HEK293 (cell line): ENCODE data around the gene METRNL.
A peak's percentile ranks its signal among the peaks of the same experiment; 100 is the strongest.

Experiments used
- IKZF3 ChIP-seq: fragments of 450-650 bp; IDR thresholded peaks from 2 replicates; pipeline ENCODE4 v1.5.0; 2018; ENCODE audit warnings: missing biosample characterization, mild to moderate bottlenecking, missing genetic modification characterization, moderate library complexity
- MEIS1 ChIP-seq: sonication (generic); formaldehyde crosslinking; IDR thresholded peaks from 2 replicates; pipeline ENCODE4 v1.8.1; 2022; ENCODE audit warnings: missing genetic modification reagents, mild to moderate bottlenecking, borderline replicate concordance
- PBX3 ChIP-seq: sonication (generic); formaldehyde crosslinking; IDR thresholded peaks from 2 replicates; pipeline ENCODE4 v1.8.1; 2022; ENCODE audit warnings: mild to moderate bottlenecking, moderate library complexity, missing genetic modification reagents
- SP2 ChIP-seq: fragments of 450-650 bp; formaldehyde crosslinking; IDR thresholded peaks from 2 replicates; pipeline ENCODE4 v1.5.1; 2016; ENCODE audit warnings: missing biosample characterization, missing genetic modification characterization
- ZBTB1 ChIP-seq: fragments of 450-650 bp; formaldehyde crosslinking; IDR thresholded peaks from 2 replicates; pipeline ENCODE4 v1.5.1; 2016; ENCODE audit warnings: missing biosample characterization, missing genetic modification characterization
- ZBTB17 ChIP-seq: fragments of 450-650 bp; formaldehyde crosslinking; IDR thresholded peaks from 2 replicates; pipeline ENCODE4 v1.5.1; 2016; ENCODE audit warnings: missing biosample characterization, missing genetic modification characterization
- ZBTB20 ChIP-seq: fragments of 450-650 bp; formaldehyde crosslinking; IDR thresholded peaks from 2 replicates; pipeline ENCODE4 v1.5.1; 2016; ENCODE audit warnings: missing biosample characterization, missing genetic modification characterization
- ZFP69B ChIP-seq: fragments of 450-650 bp; formaldehyde crosslinking; IDR thresholded peaks from 2 replicates; pipeline ENCODE4 v1.5.1; 2016; ENCODE audit warnings: missing biosample characterization, missing genetic modification characterization
- ZNF112 ChIP-seq: fragments of 450-650 bp; formaldehyde crosslinking; IDR thresholded peaks from 2 replicates; pipeline ENCODE4 v1.5.0; 2017; ENCODE audit warnings: missing biosample characterization, missing genetic modification characterization
- ZNF138 ChIP-seq: fragments of 450-650 bp; formaldehyde crosslinking; IDR thresholded peaks from 2 replicates; pipeline ENCODE4 v1.5.1; 2016; ENCODE audit warnings: missing biosample characterization, missing genetic modification characterization, borderline replicate concordance
- ZNF140 ChIP-seq: fragments of 450-650 bp; formaldehyde crosslinking; IDR thresholded peaks from 2 replicates; pipeline ENCODE4 v1.5.1; 2016; ENCODE audit warnings: missing biosample characterization, missing genetic modification characterization
- ZNF155 ChIP-seq: fragments of 450-650 bp; formaldehyde crosslinking; IDR thresholded peaks from 2 replicates; pipeline ENCODE4 v1.5.1; 2016; ENCODE audit warnings: missing biosample characterization, missing genetic modification characterization
- ZNF157 ChIP-seq: fragments of 450-650 bp; formaldehyde crosslinking; IDR thresholded peaks from 2 replicates; pipeline ENCODE4 v1.5.1; 2016; ENCODE audit warnings: missing biosample characterization, missing genetic modification characterization
- ZNF239 ChIP-seq: fragments of 450-650 bp; formaldehyde crosslinking; IDR thresholded peaks from 2 replicates; pipeline ENCODE4 v1.5.1; 2016; ENCODE audit warnings: missing biosample characterization, missing genetic modification characterization
- ZNF354C ChIP-seq: fragments of 450-650 bp; formaldehyde crosslinking; IDR thresholded peaks from 2 replicates; pipeline ENCODE4 v1.5.1; 2016; ENCODE audit warnings: missing biosample characterization, missing genetic modification characterization, low read depth, borderline replicate concordance
- ZNF391 ChIP-seq: fragments of 450-650 bp; formaldehyde crosslinking; IDR thresholded peaks from 2 replicates; pipeline ENCODE4 v1.5.1; 2016; ENCODE audit warnings: low read depth, missing biosample characterization, missing genetic modification characterization, borderline replicate concordance
- ZNF433 ChIP-seq: fragments of 450-650 bp; formaldehyde crosslinking; IDR thresholded peaks from 2 replicates; pipeline ENCODE4 v1.5.1; 2016; ENCODE audit warnings: missing biosample characterization, missing genetic modification characterization, low read depth
- ZNF488 ChIP-seq: fragments of 450-650 bp; formaldehyde crosslinking; IDR thresholded peaks from 2 replicates; pipeline ENCODE4 v1.5.1; 2016; ENCODE audit warnings: missing biosample characterization, missing genetic modification characterization
- ZNF529 ChIP-seq: fragments of 450-650 bp; formaldehyde crosslinking; IDR thresholded peaks from 2 replicates; pipeline ENCODE4 v1.5.1; 2017; ENCODE audit warnings: missing genetic modification characterization, missing biosample characterization; ENCODE audit not compliant: insufficient replicate concordance
- ZNF530 ChIP-seq: fragments of 450-650 bp; formaldehyde crosslinking; IDR thresholded peaks from 2 replicates; pipeline ENCODE4 v1.5.1; 2016; ENCODE audit warnings: low read depth, missing biosample characterization, missing genetic modification characterization
- ZNF544 ChIP-seq: fragments of 450-650 bp; formaldehyde crosslinking; IDR thresholded peaks from 2 replicates; pipeline ENCODE4 v1.5.0; 2017; ENCODE audit warnings: missing biosample characterization, missing genetic modification characterization
- ZNF571 ChIP-seq: fragments of 450-650 bp; formaldehyde crosslinking; IDR thresholded peaks from 2 replicates; pipeline ENCODE4 v1.5.0; 2017; ENCODE audit warnings: missing biosample characterization, missing genetic modification characterization
- ZNF623 ChIP-seq: fragments of 450-650 bp; formaldehyde crosslinking; IDR thresholded peaks from 2 replicates; pipeline ENCODE4 v1.5.1; 2016; ENCODE audit warnings: missing biosample characterization, missing genetic modification characterization
- ZNF626 ChIP-seq: fragments of 450-650 bp; sonication (Bioruptor Pico); formaldehyde crosslinking; IDR thresholded peaks from 2 replicates; pipeline ENCODE4 v1.5.1; 2018; ENCODE audit warnings: missing biosample characterization, missing genetic modification characterization, inconsistent platforms
- ZNF654 ChIP-seq: fragments of 450-650 bp; formaldehyde crosslinking; IDR thresholded peaks from 2 replicates; pipeline ENCODE4 v1.5.1; 2016; ENCODE audit warnings: low read depth, missing biosample characterization, missing genetic modification characterization
- ZNF664 ChIP-seq: fragments of 450-650 bp; formaldehyde crosslinking; IDR thresholded peaks from 2 replicates; pipeline ENCODE4 v1.5.1; 2016; ENCODE audit warnings: missing biosample characterization, missing genetic modification characterization
- ZNF677 ChIP-seq: fragments of 450-650 bp; IDR thresholded peaks from 2 replicates; pipeline ENCODE4 v1.5.0; 2018; ENCODE audit warnings: missing biosample characterization, mild to moderate bottlenecking, missing genetic modification characterization, moderate library complexity
- ZNF768 ChIP-seq: fragments of 450-650 bp; formaldehyde crosslinking; IDR thresholded peaks from 2 replicates; pipeline ENCODE4 v1.5.1; 2018; ENCODE audit warnings: missing biosample characterization, mild to moderate bottlenecking, missing genetic modification characterization
- ZSCAN23 ChIP-seq: fragments of 450-650 bp; formaldehyde crosslinking; IDR thresholded peaks from 2 replicates; pipeline ENCODE4 v1.5.1; 2016; ENCODE audit warnings: missing biosample characterization, missing genetic modification characterization
- TF ChIP-seq, protein P1 (sequence below): fragments of 450-650 bp; formaldehyde crosslinking; IDR thresholded peaks from 2 replicates; pipeline ENCODE4 v1.5.1; 2016; ENCODE audit warnings: missing biosample characterization, missing genetic modification characterization
- TF ChIP-seq, protein P2 (sequence below): fragments of 450-650 bp; formaldehyde crosslinking; IDR thresholded peaks from 2 replicates; pipeline ENCODE4 v1.5.1; 2017; ENCODE audit warnings: missing biosample characterization, missing genetic modification characterization
- TF ChIP-seq, protein P3 (sequence below): fragments of 450-650 bp; formaldehyde crosslinking; IDR thresholded peaks from 2 replicates; pipeline ENCODE4 v1.5.1; 2016; ENCODE audit warnings: missing biosample characterization, missing genetic modification characterization
- TF ChIP-seq, protein P4 (sequence below): fragments of 450-650 bp; formaldehyde crosslinking; IDR thresholded peaks from 2 replicates; pipeline ENCODE4 v1.5.1; 2016; ENCODE audit warnings: missing biosample characterization, missing genetic modification characterization, low read depth

METRNL gene

DNA sequence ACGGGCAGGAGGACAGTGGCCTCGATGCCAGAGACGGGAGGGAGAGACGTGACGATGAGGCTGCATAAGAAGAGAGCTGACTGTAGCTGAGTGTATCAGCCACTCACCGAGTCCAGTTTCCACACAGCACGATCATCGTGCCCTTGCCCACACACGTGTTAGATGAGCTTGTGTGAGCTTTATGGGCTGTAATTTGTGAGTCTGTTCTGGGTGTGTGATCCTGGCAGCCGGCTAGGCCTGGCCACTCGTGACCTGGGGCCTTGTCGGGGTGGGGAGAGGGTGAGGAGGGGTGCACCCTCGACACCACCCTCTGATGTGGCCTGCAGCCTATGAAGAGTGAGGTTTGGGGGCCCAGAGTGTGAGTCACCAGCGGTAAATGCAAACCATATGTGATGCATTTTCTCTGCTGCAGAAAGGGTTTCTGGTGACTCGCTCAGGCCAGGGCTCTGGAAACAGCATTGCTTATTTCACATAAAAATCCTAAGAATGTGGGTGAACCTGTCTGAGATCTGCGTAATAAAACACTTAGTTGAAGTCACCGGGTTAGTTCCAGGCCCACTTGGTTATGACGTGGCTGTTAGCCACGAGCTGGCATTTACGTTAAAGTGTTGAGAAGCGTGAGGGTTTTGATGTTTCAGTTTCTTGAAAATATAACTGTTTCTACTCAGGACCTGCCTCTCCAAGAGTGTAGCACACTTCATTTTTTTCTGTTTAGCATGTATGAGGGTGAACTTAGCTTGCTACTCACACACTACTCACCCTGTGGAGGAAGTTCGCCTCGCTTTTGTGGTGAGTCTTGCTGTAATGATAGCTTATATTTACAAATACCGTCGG is 4.2 kb downstream of the METRNL start (continued):
- TF ChIP-seq, protein P1, sequence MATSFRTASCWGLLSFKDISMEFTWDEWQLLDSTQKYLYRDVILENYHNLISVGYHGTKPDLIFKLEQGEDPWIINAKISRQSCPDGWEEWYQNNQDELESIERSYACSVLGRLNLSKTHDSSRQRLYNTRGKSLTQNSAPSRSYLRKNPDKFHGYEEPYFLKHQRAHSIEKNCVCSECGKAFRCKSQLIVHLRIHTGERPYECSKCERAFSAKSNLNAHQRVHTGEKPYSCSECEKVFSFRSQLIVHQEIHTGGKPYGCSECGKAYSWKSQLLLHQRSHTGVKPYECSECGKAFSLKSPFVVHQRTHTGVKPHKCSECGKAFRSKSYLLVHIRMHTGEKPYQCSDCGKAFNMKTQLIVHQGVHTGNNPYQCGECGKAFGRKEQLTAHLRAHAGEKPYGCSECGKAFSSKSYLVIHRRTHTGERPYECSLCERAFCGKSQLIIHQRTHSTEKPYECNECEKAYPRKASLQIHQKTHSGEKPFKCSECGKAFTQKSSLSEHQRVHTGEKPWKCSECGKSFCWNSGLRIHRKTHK (tag by site-specific recombination): no peak
- TF ChIP-seq ZNF391 (tag by site-specific recombination) (no peak), ZNF626 (tag by site-specific recombination) (no peak), ZNF768 (tag by site-specific recombination) (no peak), ZNF157 (no peak), ZNF623 (no peak), ZNF677 (tag by site-specific recombination) (no peak), ZSCAN23 (tag by site-specific recombination) (no peak), ZNF529 (tag by site-specific recombination) (no peak), IKZF3 (tag by site-specific recombination) (no peak), ZNF239 (tag by site-specific recombination) (no peak), ZFP69B (tag by site-specific recombination) (no peak), ZNF571 (tag by site-specific recombination) (no peak), ZNF654 (tag by site-specific recombination) (no peak), MEIS1 (CRISPR knock-in tag) (no peak), ZNF140 (no peak), ZNF354C (tag by site-specific recombination) (no peak), SP2 (peak; percentile 26), ZNF488 (tag by site-specific recombination) (no peak), ZNF138 (tag by site-specific recombination) (no peak), ZNF530 (tag by site-specific recombination) (no peak), ZNF544 (tag by site-specific recombination) (no peak), ZNF155 (tag by site-specific recombination) (no peak), ZNF664 (tag by site-specific recombination) (no peak), ZBTB17 (tag by site-specific recombination) (peak; percentile 50; the same call in 1 of the 2 replicates), ZNF112 (tag by site-specific recombination) (no peak), ZNF433 (tag by site-specific recombination) (no peak), ZBTB20 (tag by site-specific recombination) (peak; percentile 82), ZBTB1 (tag by site-specific recombination) (no peak), PBX3 (CRISPR knock-in tag) (no peak)
- TF ChIP-seq, protein P2, sequence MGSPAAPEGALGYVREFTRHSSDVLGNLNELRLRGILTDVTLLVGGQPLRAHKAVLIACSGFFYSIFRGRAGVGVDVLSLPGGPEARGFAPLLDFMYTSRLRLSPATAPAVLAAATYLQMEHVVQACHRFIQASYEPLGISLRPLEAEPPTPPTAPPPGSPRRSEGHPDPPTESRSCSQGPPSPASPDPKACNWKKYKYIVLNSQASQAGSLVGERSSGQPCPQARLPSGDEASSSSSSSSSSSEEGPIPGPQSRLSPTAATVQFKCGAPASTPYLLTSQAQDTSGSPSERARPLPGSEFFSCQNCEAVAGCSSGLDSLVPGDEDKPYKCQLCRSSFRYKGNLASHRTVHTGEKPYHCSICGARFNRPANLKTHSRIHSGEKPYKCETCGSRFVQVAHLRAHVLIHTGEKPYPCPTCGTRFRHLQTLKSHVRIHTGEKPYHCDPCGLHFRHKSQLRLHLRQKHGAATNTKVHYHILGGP (tag by site-specific recombination): no peak
- TF ChIP-seq, protein P3, sequence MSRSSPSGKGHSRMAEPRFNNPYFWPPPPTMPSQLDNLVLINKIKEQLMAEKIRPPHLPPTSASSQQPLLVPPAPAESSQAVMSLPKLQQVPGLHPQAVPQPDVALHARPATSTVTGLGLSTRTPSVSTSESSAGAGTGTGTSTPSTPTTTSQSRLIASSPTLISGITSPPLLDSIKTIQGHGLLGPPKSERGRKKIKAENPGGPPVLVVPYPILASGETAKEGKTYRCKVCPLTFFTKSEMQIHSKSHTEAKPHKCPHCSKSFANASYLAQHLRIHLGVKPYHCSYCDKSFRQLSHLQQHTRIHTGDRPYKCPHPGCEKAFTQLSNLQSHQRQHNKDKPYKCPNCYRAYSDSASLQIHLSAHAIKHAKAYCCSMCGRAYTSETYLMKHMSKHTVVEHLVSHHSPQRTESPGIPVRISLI: no peak
- TF ChIP-seq, protein P4, sequence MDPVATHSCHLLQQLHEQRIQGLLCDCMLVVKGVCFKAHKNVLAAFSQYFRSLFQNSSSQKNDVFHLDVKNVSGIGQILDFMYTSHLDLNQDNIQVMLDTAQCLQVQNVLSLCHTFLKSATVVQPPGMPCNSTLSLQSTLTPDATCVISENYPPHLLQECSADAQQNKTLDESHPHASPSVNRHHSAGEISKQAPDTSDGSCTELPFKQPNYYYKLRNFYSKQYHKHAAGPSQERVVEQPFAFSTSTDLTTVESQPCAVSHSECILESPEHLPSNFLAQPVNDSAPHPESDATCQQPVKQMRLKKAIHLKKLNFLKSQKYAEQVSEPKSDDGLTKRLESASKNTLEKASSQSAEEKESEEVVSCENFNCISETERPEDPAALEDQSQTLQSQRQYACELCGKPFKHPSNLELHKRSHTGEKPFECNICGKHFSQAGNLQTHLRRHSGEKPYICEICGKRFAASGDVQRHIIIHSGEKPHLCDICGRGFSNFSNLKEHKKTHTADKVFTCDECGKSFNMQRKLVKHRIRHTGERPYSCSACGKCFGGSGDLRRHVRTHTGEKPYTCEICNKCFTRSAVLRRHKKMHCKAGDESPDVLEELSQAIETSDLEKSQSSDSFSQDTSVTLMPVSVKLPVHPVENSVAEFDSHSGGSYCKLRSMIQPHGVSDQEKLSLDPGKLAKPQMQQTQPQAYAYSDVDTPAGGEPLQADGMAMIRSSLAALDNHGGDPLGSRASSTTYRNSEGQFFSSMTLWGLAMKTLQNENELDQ (tag by site-specific recombination): no peak
